Fibroblast of mammary gland (primary cell): ENCODE results near the gene IL36B.

Experiments
- DNase-seq: peaks from one replicate; pipeline ENCODE4 v3.0.0-alpha.2; 2010; ENCODE audit warnings: low read depth
- H3K4me3 ChIP-seq: 2 replicates; pipeline ENCODE4 v1.5.1; 2011; ENCODE audit warnings: low read depth, mild to moderate bottlenecking, low read length, moderate library complexity; ENCODE audit not compliant: control insufficient read depth
- CTCF ChIP-seq: conservative IDR thresholded peaks from 2 replicates; pipeline ENCODE4 v1.5.1; 2011; ENCODE audit warnings: low read depth, low read length, inconsistent platforms; ENCODE audit not compliant: control insufficient read depth, insufficient read depth

Gene IL36B

GRCh38 chr2:113057117-113057516, 4.5 kb upstream of the IL36B start:
- H3K4me3 ChIP-seq, result no peak overlapping the region
- no peak for TF ChIP-seq CTCF
- no peak for DNase-seq

GRCh38 chr2:113056521-113056920, 3.9 kb upstream of the IL36B start:
- DNase-seq, result no peak
- no peak for TF ChIP-seq CTCF
- H3K4me3 ChIP-seq, result no peak overlapping the region

- TF ChIP-seq CTCF, result no peak
Measured at GRCh38 chr2:113054066-113054465, 1.4 kb upstream of the IL36B start.

GRCh38 chr2:113053666-113054065, 999 bp upstream of the IL36B start:
- H3K4me3 ChIP-seq, result no peak overlapping the region
- DNase-seq, result no peak
- no peak for TF ChIP-seq CTCF

More at GRCh38 chr2:113054066-113054465, 1.4 kb upstream of the IL36B start:
- H3K4me3 ChIP-seq, result no peak overlapping the region
- no peak for DNase-seq

- no peak overlapping the region for H3K4me3 ChIP-seq
- no peak for DNase-seq
- TF ChIP-seq CTCF, result no peak
Measured at GRCh38 chr2:113050921-113051895, 1.5 kb downstream of the IL36B start.

GRCh38 chr2:113046465-113046864, 6.2 kb downstream of the IL36B start:
- H3K4me3 ChIP-seq, result no peak overlapping the region
- TF ChIP-seq CTCF, result no peak
- DNase-seq, result no peak
